Inferior parietal cortex (tissue), 1 donor: ENCODE data around the gene BLOC1S2.
"Not testable (repeated sequence)": the region's sequence is repeated elsewhere in the genome, so short reads cannot be mapped to it uniquely, and the experiment has no call there.

Experiments
- DNase-seq: peaks from one replicate; pipeline ENCODE4 v3.0.0-alpha.2; 2016; ENCODE audit errors: extremely low spot score

Gene BLOC1S2

DNA sequence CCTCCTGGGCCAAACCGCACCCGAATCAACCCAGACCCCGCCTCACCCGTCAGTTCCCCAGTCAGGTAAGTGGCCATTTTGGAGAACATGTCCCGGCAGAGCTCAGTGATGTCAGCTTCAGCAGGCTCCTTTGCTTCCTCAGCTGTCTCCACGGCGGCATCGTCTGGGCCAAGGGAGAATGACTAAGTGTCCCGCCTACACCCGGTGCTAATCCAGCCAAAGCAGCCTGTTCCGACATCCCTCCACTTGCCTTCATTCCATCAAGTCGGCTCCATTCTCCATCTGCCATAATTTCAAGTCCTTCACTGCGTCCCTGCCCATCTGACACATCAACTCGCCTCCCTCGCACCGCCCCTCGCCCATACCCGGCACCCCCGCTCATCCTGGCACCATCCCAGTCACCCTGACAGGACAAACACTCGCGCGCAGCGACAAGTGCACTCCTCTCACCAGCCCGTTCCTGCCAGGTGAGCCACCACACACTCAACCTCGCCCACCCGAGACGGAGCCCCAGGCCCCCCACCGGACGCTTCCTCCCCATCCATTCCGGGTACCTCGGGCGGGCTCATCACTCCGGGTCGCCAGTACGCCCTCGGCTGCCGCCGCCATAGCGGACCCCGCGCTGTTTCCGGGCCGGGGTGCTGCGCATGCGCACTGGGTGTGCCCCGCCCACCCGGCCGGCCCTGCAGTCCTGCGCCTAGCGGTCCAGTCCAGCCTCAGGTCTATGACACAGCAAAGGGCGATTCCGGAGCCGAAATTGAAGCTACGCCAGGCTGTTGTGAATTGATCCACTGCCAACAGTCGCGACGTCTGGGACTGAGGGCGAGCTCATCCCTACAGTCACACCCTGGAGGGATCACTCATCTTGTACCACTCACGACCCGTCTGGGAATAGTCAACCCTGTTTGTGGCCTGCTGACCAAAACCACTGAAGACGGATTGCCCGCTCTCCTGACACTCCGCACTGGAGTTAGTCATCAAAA is at the start of gene BLOC1S2:
Gene BLOC1S2, minus strand, starts transcription at position 630 of the 983 bp plus-strand sequence. Its CDS starts 21 bp downstream, at position 609.
- DNase-seq, result peak; percentile 90

DNA sequence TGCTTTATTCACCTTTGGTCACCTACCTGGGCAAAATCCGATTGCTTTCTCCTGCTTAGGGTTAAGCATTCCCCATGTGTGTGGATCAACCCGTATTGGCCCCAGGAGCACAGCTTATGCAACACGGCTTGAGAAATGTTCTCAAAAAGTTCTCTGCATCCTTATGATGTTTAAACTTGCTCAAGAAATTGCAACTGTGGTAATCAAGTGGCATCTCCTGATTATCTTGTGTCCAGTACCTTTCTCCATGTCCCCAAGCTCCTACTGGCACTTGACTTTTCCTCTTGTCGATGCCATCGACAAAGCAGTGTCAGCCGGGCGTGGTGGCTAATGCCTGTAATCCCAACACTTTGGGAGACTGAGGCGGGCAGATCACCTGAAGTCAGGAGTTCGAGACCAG is 48.3 kb upstream of the BLOC1S2 start:
- DNase-seq, result no peak

DNA sequence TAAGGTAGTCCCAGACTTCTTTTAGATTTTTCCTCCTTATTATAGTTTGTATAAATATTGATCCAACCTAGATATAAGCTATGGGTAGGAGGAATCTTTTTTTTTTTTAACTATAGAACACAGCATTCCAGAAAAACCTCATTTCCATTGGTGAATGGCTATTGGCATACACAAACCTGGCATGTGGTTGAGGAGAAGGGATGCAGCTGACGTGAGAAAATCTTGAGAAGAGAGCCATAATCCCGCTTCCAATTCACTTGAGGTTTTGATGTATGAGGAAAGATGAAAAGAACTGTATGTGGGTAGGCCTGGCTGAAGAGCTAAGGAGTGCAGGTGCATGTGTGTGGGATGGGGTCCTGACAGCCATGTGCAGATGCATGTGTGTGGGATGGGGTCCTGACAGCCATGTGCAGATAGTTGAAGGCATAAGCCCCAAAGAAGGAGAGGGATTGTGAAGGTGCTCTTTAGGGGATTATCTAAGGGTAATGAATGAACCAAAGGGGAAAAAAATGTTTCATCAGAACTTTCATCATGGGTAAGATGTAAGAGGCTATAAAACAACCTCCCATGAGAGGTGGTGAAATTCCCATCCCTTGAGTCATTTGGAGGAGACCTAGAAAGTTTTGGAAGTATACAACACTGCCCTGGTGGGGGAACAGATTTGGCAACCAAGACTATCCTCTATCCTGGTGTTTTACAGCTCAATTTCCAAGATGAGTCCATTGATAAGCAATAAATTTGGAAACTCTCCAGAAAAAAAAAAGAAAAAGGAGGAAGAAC is 47.4 kb upstream of the BLOC1S2 start:
- no peak for DNase-seq

DNA sequence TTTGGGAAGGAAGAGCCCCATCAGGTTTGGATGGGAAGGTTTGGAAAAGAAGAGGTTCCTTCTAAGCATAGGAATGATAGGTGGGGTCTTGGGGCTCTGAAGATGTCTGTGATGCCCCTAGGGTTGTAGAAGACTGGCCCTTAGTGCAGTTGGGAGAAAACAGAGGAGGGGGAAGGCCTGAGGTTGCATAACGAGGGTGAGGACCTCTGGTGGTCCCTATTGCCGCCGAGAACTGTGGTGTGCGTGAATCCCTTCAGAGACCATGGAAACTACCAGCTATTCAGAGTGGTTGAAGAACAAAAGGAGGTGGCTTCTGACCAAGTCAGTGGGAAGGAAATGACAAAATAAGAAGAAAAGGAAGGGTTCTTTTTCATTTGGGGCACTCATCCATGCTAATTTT is 46.6 kb upstream of the BLOC1S2 start:
- DNase-seq, result no peak

DNA sequence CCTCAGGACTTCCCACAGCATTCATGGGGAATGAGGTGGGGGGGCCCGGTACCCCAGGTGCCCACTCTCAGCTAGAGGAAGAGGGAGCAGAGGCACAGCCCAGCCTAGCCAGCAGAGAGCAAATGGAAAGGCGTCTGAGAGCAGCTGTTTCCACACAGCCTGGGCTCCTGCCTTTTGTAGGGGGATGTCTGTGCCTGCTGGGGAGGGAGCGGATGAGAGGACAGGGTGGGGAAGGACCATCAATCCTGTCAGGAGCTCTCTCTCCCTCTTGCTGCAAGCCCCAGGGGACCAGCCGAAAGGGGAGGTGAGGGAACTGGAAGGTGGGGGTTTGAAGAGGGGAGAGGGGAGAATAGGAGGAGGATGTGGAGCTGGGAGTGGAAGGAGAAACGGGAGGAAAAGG is 43.6 kb upstream of the BLOC1S2 start, which contains the start of gene PKD2L1:
Gene PKD2L1, minus strand, starts transcription at position 150 of the 400 bp plus-strand sequence. Its CDS starts 125 bp downstream, at position 25.
- DNase-seq, result no peak

DNA sequence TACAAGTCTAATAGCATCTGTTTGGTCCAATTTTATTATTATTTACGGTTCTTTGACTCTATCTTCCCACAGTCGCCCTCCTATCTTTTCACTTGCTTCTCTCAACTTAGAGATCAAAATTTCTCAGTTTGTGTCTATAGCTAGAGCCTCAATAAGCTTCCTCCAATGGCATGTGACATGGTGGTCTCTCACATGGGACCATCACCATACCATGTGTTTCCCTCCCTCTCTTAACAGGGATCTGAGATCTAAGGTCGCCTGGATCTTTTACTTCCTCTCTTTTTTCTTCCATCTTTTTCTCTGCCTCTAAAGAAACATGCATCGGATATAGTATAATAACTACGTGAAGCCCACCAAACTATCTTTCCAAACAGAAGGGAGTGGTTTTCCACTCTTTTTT is 41.7 kb upstream of the BLOC1S2 start:
- no peak for DNase-seq

DNA sequence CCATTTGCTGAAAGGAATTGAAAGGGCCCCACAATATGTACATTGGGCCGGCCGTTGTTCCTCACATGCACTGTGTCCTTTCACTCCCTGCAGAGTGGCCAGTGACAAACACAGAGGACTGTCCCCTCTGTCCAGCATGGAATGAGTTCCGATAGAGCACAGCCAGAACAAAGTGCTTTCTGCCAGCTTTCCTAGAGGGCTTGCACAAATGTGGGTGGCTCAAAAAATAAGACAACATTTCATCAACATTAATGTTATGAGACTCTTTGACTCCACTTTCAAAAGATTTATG is 41.2 kb upstream of the BLOC1S2 start:
- DNase-seq, result no peak

DNA sequence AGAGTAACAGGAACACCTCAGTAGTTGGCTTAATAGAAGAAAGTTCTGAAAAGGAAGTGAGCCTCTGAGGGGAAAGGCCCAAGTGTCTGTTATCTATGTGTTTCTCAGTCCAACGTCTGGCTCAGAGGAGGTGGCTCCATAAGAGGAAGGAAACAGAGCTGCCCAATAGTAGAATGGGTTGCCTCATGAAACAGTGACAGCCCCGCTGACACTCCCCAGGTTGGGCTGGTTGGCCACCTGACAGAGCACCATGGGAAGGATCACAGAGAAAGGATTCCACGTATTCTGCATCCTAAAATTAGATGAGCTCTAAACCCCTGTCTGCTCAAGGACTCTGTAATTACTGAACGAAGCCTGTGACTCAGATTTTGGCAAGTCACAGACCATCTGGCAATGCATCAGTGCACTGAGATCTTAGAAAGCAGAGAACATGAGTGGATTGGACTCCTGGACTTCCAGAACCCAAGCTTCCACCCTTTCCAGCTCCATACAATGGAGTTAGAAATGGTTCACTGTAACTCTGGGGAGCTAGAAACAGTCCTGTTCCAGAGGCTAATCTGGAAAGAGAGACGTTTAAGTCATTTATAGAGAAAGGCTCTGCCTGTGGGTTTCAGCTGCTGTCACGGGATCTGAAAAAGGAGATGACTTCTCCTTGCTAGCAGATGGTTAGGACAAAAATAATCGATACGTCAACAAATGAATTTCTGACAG is 40.7 kb upstream of the BLOC1S2 start:
- peak; percentile 66 for DNase-seq

DNA sequence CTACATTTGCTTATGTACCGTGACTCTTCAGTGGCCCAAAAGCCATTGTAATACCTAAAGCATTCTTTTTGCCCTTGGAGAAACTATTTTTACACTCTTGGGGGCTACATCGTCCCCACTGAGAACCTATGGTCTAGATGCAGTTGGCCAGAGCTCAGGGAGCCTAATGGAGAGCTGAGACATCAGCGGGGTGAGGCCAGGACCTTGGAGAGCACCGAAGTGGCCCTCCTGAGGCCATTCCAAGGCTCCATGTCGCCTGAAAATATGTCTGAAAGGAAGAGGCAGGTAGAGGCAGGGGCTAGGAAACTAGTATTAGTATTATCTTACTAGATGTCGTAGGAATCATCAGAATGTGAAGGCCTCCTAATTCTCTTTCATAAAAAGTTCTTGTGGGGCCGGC is 38.7 kb upstream of the BLOC1S2 start:
- DNase-seq, result no peak

DNA sequence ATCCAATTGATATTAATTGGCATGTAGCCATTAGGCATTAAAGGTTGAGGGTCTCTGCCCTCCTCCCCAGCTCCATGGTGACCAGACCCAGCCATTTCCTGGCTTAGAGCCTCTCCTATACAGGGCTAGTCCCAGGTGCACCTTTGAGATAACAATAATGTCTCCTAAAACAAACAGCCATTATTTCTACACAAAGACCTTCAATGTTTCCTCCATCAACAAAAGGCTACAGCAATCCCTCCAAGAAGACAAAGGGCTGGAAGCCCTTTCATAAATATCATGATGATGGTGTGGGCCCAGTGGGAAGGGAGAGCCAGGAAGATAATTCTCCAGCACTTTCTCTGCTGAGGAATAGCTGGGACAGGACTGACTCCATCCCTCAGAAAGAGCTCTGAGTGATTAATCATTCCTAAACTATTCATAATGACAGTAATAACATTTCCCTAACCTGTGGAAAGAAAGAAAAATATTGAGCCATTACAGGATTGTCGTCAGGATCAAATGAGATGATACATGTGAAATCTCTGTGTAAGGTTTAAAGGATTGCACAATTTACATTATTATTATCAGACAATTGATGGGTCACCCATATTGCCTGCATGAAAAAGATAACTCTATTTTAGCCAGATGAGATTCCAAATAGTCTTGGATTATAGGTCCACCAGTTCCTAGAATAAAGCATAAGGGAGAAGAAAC is 33.4 kb upstream of the BLOC1S2 start:
- DNase-seq, result peak; percentile 60

DNA sequence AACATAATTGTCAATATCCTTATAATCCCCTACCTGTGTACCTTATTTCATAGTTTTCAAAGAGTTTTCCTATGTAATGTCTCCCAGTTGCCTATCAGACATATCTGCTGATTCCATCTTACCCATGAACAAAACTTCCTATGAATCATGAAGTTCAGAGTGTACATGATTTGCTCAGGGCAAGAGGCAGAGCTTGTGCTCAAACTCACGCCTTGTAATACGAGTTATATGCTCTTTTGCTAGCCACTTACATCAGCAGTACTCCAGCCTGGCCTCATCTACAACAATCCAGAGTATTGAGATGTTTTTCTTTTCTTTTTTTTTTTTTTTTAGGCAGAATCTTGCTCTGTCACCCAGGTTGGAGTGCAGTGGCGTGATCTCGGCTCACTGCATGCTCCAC is 31.7 kb upstream of the BLOC1S2 start:
- no peak for DNase-seq

DNA sequence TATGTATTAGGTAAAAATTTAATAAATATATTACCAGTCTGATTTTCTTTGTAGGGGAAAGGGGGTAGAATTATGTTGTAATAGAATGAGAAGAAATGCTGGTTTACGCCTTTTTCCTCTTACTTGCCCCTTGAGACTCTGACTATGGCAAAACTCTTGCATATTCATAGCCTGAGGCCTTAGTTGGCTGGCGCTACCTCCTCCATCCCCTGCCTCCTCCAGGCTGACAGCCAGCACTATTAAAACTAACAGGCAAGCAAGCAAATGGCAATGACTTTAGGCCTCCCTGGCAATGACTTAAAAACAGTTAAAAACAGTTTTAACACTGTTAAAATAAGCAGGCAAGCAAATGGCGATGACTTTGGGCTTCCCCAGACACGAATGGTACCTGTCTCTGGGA is 29.1 kb upstream of the BLOC1S2 start:
- DNase-seq, result no peak

DNA sequence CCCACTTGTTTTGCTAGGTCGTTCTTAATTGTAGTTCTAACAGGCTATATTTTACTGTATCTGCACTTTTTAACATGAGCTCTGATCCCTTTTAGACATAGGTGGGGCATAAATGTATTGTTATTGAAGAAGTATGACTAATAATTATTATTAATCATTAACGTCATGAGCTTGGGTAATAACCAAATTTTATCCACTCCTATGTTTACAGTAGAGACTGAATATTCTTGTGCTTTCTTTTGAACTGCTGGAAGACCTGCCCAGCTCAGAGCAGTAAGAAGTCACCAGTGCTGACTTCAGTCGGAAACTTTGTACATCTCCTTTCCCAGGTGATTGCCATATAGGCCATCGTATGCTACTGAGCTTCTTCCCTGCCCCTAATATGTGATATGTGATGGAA is 24.8 kb upstream of the BLOC1S2 start:
- no peak for DNase-seq

DNA sequence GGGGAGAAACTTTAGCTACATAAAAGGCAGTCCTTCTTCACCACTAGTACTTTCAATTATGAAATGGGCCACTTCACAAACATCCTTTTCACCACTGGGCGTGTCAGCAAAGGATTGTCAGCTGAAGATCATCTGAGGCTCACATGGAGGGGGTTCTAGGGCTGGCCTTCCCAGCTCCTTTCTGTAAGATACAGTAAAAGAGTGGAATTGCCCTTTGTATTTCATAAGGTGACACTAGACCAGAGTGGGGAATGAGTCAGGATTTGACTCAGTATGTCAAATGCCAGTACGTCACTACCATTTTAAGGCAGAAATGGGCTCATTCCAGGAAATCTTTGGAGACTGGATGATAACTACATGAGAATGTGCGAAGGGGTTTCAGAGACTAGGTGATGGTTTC is 21.2 kb upstream of the BLOC1S2 start:
- no peak for DNase-seq

DNA sequence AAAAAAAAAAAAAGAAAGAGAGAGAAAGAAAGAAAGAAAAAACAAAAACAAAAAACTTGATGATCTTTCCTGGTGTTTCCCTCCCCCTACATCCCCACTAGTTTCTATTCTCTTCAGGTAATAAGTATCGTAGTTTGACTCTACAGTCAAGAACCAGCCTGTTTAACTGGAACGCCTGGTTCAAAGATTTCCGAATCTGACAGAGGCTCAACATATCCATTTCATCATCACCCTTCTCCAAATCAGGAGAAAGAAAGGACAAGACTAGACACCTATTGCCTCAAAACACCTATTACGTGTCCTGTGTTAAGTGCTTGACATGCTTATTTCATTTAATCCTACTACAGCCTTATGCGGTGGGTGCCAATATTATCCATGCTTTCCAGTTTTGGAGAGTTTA is 20.4 kb upstream of the BLOC1S2 start:
- no peak for DNase-seq

DNA sequence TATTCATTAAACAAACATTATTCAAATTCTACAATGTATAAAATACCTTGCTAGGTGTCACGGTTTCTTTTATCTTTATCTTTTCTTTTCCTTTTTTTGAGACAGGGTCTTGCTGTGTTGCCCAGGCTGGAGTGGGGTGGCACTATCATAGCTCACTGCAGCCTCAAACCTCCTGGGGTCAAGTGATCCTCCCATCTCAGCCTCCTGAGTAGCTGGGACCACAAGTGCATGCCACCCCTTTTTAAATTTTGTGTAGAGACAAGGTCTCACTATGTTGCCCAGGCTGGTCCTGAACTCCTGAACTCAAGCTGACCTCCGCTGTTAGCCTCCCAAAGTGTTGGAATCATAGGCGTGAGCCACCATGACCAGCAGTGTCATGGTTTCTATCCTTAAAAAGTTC is 17.9 kb upstream of the BLOC1S2 start:
- no peak for DNase-seq

DNA sequence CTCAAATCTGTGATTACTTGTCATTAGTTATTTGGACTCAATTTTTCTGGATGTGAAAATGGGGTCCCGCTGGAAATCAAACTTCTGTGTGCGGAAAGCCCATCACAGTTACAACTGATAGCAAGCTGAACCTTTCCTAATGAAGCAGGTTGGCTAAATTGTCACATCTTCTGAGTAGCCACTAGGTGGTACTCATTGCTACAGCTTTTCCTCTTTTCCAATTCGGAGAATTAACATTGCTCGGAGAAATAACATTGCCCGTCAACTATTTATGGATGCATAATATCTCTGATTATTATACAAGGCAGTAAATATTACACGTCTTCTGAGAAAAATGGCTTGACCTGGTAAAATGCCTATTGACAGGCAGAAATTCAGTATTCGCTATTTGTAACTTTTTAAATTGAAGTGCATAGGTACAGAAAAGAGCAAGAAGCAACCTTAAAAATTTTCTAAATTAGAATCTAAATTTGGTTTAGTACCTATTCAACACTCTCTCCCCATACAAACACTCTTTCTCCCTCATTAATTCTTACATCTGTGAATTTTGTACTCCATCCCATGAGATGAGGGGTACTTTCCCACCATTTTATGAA is 17.3 kb upstream of the BLOC1S2 start:
- peak; percentile 71 for DNase-seq

DNA sequence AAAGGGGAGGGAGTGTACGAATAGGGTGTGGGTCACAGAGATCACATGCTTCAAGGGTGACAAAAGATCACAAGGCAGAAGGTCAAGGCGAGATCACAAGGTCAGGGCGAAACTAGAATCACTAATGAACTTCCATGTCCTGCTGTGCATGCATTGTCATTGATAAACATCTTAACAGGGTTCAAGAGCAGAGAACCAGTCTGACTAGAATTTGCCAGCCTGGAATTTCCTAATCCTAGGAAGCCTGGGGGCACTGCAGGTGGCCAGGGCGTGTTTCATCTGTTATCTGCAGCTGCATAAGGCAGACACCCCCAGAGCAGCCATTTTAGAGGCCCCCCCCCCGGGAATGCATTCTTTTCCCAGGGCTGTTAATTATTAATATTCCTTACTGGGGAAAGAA is 14.6 kb upstream of the BLOC1S2 start:
- not testable (repeated sequence) for DNase-seq

DNA sequence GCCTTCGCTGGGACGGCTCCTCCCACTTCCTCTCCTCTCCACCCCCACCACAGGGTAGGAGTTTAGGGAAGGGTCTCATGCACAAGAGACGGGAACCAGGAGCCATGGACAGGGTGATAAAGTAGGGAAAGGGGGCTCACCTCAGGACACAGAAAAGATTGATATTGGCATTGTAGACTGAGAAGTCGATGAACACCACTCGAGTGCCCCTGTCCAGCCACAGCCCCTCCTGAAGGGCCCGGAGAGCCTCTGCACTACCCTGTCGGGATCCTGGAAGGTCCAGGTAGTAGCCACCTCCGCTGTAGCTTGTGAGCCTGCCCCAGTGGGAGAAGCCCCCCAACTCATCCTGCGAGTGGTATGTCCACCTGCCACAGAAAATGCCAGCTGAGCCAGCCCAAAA is 10.8 kb upstream of the BLOC1S2 start:
- DNase-seq, result no peak

DNA sequence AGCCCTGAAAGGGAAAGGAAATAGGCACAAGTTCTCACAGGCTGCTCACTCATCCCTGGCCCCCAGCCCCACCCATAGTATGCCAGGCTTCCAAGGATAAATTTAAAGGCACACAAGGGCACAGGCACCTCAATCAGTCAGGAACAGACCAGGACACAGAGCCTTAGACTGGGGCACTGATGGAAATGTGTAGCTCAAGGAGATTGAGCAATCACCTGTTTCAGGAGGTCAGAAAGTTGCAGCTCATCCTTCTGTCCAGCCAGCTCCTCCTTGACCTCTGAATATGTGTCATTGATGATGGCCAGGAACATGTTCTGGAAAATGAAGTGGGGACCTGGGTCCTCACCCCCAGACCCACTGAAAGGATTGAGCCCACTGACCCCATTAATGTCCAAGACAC is 6.6 kb upstream of the BLOC1S2 start:
- no peak for DNase-seq

DNA sequence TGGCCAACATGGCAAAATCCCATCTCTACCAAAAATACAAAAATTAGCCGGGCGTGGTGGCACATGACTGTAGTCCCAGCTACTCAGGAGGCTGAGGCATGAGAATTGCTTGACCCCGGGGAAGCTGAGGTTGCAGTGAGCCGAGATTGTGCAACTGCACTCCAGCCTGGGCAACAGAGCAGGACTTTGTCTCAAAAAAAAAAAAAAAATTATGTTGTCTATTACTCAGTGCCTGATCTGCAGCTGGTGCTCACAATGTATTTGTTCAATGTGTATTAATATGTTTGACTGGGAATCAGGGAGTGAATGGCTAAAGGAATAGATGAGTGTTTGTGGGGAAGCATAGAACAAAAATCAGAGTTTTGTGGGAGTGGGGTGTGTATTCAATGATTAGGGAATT is 5.8 kb upstream of the BLOC1S2 start:
- not testable (repeated sequence) for DNase-seq
